Effector memory CD4-positive, alpha-beta T cell (primary cell): ENCODE data around the gene ANKK1.

Experiments
- DNase-seq, 3 donors: peaks; one replicate each; pipeline ENCODE4 v3.0.0-alpha.2; 2020
- H3K27ac ChIP-seq: 2 replicates; pipeline ENCODE4 v1.7.0; 2013; ENCODE audit warnings: mild to moderate bottlenecking, low read length, moderate library complexity; ENCODE audit not compliant: insufficient read depth, poor library complexity, severe bottlenecking
- H3K27me3 ChIP-seq: replicated peaks from 2 replicates; pipeline ENCODE4 v1.7.0; 2013; ENCODE audit warnings: mild to moderate bottlenecking, low read length; ENCODE audit not compliant: insufficient read depth, control insufficient read depth, poor library complexity, severe bottlenecking
- H3K36me3 ChIP-seq: 2 replicates; pipeline ENCODE4 v1.7.0; 2013; ENCODE audit warnings: mild to moderate bottlenecking, low read length, moderate library complexity; ENCODE audit not compliant: control insufficient read depth, insufficient read depth
- H3K4me1 ChIP-seq: 2 replicates; pipeline ENCODE4 v1.7.0; 2013; ENCODE audit warnings: low read length, mild to moderate bottlenecking; ENCODE audit not compliant: control insufficient read depth, insufficient read depth, poor library complexity, severe bottlenecking
- H3K4me3 ChIP-seq: 2 replicates; pipeline ENCODE4 v1.7.0; 2013; ENCODE audit warnings: low read length, low read depth, mild to moderate bottlenecking; ENCODE audit not compliant: insufficient read depth, poor library complexity, severe bottlenecking
- H3K9me3 ChIP-seq: 2 replicates; pipeline ENCODE4 v1.7.0; 2013; ENCODE audit warnings: mild to moderate bottlenecking, low read length, moderate library complexity; ENCODE audit not compliant: control insufficient read depth

The ANKK1 gene

GRCh38 chr11:113405724-113406478 lies 18.3 kb downstream of the ANKK1 start:
- H3K27ac ChIP-seq = no peak overlapping the region
- H3K4me1 ChIP-seq = no peaks in the 10 kb centered on the region
- H3K36me3 ChIP-seq = no peaks in the 10 kb centered on the region
- no peak for DNase-seq
- H3K4me3 ChIP-seq = no peak overlapping the region
- H3K9me3 ChIP-seq = no peaks in the 10 kb centered on the region
- no peaks in the 10 kb centered on the region for H3K27me3 ChIP-seq

- DNase-seq = no peak
- Histone ChIP-seq H3K27ac (no peak overlapping the region), H3K36me3 (no peaks in the 10 kb centered on the region), H3K9me3 (no peaks in the 10 kb centered on the region), H3K4me3 (no peak overlapping the region), H3K4me1 (no peaks in the 10 kb centered on the region), H3K27me3 (no peaks in the 10 kb centered on the region)
These were observed 19.6 kb downstream of the ANKK1 start for GRCh38 chr11:113407163-113407562.

GRCh38 chr11:113408206-113408605 lies 20.6 kb downstream of the ANKK1 start:
- no peak for DNase-seq
- Histone ChIP-seq H3K27ac (no peak overlapping the region), H3K27me3 (no peaks in the 10 kb centered on the region), H3K36me3 (no peaks in the 10 kb centered on the region), H3K4me3 (no peak overlapping the region), H3K4me1 (no peaks in the 10 kb centered on the region), H3K9me3 (no peaks in the 10 kb centered on the region)

GRCh38 chr11:113408887-113409286 lies 21.3 kb downstream of the ANKK1 start:
- Histone ChIP-seq H3K27ac (no peak overlapping the region), H3K4me1 (no peaks in the 10 kb centered on the region), H3K36me3 (no peaks in the 10 kb centered on the region), H3K27me3 (no peaks in the 10 kb centered on the region), H3K9me3 (no peaks in the 10 kb centered on the region), H3K4me3 (no peak overlapping the region)
- DNase-seq = no peak

GRCh38 chr11:113409526-113409925 lies 21.9 kb downstream of the ANKK1 start:
- Histone ChIP-seq H3K36me3 (no peaks in the 10 kb centered on the region), H3K27me3 (no peaks in the 10 kb centered on the region), H3K9me3 (no peaks in the 10 kb centered on the region)

GRCh38 chr11:113410414-113411135 lies 23.0 kb downstream of the ANKK1 start:
- no peak for DNase-seq
- H3K9me3 ChIP-seq = no peaks in the 10 kb centered on the region
- no peaks in the 10 kb centered on the region for H3K4me1 ChIP-seq
- H3K27me3 ChIP-seq = no peaks in the 10 kb centered on the region
- H3K36me3 ChIP-seq = no peaks in the 10 kb centered on the region
- no peak overlapping the region for H3K4me3 ChIP-seq
- H3K27ac ChIP-seq = no peak overlapping the region

More at GRCh38 chr11:113409526-113409925, 21.9 kb downstream of the ANKK1 start:
- Histone ChIP-seq H3K4me1 (no peaks in the 10 kb centered on the region), H3K27ac (no peak overlapping the region), H3K4me3 (no peak overlapping the region)
- no peak for DNase-seq

GRCh38 chr11:113411536-113411935 lies 24.0 kb downstream of the ANKK1 start:
- Histone ChIP-seq H3K27me3 (no peaks in the 10 kb centered on the region), H3K9me3 (no peaks in the 10 kb centered on the region), H3K4me1 (no peaks in the 10 kb centered on the region), H3K36me3 (no peaks in the 10 kb centered on the region), H3K27ac (no peak overlapping the region), H3K4me3 (no peak overlapping the region)
- no peak for DNase-seq

GRCh38 chr11:113412675-113413074 lies 25.1 kb downstream of the ANKK1 start:
- no peak for DNase-seq
- Histone ChIP-seq H3K27ac (no peak overlapping the region), H3K27me3 (no peaks in the 10 kb centered on the region), H3K4me1 (no peaks in the 10 kb centered on the region), H3K9me3 (no peaks in the 10 kb centered on the region), H3K4me3 (no peak overlapping the region), H3K36me3 (no peaks in the 10 kb centered on the region)

GRCh38 chr11:113415343-113415742 lies 27.8 kb downstream of the ANKK1 start:
- Histone ChIP-seq H3K27me3 (no peaks in the 10 kb centered on the region), H3K36me3 (no peaks in the 10 kb centered on the region), H3K4me1 (no peaks in the 10 kb centered on the region), H3K4me3 (no peak overlapping the region), H3K27ac (no peak overlapping the region), H3K9me3 (no peaks in the 10 kb centered on the region)
- no peak for DNase-seq

- H3K27ac ChIP-seq = no peak overlapping the region
- no peak for DNase-seq
- H3K9me3 ChIP-seq = no peaks in the 10 kb centered on the region
- no peak overlapping the region for H3K4me3 ChIP-seq
- no peaks in the 10 kb centered on the region for H3K4me1 ChIP-seq
- no peaks in the 10 kb centered on the region for H3K36me3 ChIP-seq
- no peaks in the 10 kb centered on the region for H3K27me3 ChIP-seq
These were observed 29.8 kb downstream of the ANKK1 start for GRCh38 chr11:113417428-113417827.
